GM18867 (cell line): ENCODE results near the gene SPO11.

Experiments used
- ATAC-seq: cut with Tn5 transposase; IDR thresholded peaks from one replicate; pipeline ENCODE4 v1.9.1; 2021; ENCODE audit warnings: mild to moderate bottlenecking, moderate library complexity; ENCODE audit not compliant: unreplicated experiment

SPO11 gene

DNA sequence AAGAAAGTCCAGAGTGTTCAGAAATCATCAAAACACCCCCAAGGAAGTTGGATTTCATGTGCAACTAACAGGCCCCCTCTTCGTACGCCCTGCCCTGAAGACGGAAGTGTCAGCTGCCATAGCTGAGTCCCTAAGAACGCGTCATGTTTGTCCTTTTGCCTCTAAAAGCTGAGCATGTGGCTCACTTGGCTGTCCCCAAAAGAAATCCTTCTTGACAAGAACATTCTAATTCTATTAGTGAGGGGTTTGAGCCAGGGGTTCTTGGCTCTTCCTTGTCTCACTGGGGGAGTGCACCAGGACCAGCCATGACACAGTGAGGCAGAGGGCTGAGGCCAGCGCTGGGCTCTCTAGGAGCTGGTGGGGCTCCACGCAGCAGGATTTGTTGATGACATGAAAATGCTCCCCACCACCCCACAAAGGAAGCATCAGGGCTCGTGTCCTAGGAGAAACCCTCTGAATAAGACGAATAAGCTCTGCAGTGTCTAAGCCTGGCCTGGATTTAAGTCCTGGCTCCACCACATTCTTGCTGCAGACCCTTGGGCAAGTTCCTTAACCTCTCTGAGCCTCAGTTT lies 20.0 kb upstream of the SPO11 start:
- no peak for ATAC-seq

DNA sequence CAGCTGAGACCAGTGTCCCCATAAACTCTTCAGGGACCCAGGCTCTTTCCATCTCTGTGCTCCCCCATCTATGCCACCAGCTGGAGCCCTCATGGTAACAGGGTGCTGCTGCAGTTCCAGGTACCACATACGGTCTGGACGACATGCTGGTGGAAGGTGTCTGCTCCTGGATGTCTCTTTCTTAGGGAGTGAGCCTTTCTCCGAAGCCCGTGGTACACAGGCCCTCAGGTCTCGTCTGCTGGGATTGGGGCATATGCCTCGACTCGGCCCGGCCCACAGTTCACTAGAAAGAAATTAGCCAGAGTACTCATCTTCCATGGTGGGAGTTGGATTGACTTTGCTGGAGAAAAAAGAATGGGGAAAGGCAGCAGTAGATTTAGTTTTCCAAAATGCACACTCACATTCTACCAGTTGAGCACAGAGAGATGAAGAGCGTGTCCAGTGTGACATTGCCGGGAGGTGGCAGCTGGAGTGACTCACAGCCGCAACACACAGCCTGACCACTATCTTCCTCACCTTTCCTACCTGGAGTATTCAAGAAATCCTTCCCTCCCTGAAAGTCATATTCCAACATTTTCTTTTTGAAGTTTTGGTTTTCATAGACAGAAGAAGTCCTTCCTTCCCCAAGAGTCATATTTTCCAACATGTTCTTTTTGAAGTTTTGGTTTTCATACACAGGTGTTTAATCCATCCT lies 18.6 kb upstream of the SPO11 start:
- ATAC-seq = no peak

DNA sequence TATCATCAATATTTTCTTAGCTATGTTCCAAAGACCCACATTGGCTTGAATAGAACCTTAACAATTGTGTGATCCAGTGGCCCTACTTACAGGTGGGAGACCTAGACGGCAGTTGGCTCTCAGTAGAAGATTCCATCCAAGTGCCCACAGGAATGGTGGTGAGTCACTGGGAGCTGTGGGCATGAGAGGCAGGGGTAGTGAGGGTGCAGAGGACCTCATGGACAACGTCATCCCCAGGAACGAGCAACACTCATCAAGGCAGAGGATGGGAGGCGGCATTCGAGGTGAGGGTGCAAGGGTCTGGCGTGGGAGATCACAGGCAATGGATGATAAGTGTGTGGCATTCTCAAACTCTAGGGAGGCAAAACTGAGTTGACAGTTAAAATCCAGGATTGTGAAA lies 17.5 kb upstream of the SPO11 start:
- no peak for ATAC-seq

DNA sequence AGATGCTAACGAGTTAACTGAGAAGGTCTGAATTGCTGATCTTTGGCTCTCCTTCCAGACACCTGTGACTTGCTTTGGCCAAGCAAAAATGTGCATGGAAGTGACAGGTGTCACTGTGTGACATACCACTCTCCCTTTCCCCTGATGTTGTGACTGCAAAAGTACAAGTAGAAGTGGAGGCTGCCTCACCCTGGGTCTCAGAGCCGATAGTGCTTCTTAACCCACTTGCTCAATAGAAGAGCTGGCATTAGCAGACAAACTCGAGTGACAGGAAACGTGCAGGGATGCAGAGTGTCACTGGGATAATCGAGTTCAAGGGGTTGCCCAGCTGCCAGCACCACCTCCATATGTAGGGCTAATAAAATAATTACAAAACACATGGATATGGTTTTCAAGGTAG lies 16.4 kb upstream of the SPO11 start:
- ATAC-seq = no peak

DNA sequence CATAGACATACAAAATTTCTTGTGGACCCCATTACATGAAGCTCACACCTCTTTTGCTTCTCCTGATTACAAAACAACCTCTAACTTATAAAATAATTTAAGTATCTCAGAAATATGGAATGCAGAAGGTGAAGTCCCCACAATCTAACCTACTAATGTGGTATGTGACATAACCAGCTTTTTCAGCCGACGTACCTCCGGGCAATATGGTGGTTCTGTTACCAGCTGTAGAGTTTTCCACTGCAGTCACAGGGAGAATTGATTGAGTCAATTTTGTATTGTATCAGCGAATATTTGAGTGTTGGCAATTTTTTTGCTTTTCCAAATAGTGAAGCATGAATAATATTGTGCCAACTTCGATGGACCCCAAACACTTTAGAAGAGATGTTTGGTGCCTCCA lies 15.7 kb upstream of the SPO11 start:
- ATAC-seq = no peak

DNA sequence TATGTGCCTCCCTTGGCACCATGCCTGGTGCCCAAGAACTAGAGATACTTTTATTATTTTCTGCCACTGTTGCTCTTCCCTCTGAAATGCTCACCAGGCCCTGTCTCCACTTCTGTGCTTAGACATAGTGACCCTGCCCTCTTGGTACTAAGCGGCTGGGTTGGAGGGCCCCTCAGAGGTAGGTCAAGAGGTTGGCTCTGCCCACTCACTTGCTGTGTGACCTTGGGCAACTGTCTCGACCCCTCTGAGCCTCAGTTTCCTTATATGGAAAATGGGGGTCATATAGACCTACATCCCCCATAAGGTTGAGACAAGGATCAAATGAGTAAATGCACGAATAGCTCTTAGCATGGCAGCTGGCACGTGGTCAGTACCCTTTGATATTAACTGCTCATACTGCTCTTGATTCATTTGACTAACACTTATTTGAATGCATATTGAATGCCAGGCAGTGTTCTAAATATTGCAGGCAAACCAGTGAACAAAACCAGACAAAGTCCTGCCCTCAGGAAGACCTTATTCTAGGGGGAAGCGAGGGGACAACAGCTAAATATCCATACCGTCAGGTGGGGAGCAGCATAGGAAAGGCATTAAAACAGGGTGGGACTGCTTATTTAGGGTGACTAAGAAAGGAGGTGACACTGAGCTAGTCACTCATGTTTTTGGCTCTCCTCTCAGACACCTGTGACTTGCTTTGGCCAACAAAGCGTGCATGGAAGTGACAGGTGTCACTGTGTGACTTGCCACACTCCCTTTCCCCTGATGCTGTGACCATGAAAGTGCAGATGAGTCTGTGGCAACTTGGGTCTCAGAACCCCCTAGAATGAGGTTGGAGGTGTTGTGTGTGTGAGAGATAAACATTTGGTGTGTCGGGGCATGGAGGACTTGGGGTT lies 14.3 kb upstream of the SPO11 start:
- peak; percentile 40 for ATAC-seq

DNA sequence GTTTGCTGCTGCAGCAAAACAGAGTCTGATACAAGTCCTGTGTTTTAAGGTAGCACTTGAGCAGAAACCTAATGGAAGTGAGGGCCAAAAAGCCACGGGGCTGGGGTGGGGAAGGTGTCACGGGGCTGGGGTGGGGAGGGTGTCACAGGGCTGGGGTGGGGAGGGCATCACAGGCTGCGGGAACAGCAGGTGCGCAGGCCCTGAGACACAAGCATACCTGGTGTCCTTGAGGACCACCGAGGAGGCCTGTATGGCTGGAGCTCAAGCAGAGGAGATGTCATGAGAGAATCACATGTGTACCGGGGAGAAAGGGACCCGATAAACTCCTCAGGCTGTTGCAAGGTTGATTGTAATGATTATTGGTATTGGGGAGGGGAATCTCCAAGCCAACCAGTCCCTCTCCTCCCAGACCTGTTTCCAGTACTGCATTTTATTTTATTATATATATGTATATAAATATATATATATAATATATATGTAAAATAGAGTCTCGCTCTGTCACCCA lies 13.6 kb upstream of the SPO11 start:
- no peak for ATAC-seq

DNA sequence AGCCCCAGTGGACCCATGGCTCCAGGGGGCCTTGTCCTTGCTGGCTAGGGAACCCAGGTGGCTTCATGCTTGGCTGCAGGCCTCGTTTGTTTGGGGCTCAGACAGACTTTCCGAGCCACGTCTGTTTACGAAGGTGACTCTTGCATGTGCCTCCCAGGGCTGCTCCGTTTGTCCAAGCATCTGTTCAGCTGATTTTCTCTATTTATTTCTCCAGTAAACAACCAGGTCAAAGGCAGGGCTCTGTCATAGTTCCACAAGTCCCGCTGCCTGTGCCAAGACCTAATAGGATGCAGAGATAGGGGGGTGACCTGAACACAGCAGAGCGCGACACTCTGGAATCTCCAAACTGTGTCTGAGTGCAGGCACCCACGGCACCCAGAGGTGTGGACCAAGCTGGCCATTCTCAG lies 12.8 kb upstream of the SPO11 start:
- ATAC-seq = no peak

DNA sequence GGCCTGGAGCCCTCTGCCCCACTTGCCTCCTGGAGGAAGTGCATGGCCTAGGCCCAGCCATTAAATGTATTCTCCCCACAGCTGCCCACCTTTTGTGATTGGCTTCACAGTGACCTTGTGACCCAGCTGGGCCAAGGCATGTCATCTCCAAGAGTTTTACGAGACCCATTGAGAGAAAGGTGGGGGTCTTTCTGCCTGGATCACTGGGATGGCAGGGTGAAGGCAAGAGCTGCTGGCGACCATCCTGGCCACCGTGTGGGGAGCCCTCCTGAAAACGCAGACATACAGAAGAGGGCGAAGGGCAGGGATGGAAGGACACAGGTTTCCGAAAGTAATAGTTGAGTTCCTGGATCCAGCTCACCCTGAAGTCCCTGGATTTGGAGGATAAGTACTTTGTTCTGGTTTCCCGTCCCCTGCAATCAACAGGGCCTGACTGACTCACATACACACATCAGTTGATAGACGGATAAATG lies 12.3 kb upstream of the SPO11 start:
- no peak for ATAC-seq

DNA sequence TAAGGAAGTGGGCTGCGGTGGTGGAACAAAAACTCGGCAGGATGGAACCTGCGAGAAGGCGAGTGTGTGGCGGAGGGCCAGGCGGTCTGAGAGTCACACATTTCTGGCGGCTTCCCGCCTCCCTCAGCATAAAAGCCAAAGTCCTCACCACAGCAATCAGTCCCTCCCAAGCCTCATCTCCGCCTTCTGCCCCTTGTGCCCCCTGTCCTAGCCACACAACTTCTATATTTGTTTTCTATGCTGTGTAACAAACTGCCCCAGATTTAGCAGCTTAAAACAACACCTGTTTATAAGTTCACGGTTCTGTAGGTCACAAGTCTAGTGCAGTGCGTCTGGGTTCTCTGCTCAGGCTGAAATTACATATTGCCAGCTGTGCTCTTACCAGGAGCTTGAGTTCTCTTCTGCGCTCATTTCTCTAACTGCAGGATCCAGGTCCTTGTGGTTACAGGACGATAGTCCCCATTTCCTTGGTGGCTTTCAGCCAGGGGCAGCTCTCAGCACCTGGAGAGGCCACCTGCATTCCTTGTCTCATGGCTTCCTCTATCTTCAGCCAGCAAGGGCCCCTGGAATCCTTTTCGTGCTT lies 11.7 kb upstream of the SPO11 start:
- ATAC-seq = no peak

DNA sequence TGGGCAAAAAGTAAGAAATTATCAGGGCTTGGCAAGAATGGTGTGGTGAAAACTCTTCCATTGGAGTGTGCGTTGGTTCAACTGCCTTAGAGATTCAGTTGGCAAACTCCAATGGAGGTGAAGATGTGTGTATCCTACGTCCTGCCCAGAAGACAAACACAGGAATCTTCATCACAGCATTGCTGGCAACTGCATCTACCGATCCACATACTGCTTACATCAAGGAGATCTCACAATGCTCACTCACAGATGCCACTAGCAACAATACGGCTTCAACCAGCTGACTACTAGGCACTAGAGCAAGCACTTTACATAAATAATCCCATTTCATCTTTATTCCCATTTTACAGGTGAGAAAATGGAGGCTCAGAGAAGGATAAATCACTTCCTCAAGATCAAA lies 10.0 kb upstream of the SPO11 start:
- ATAC-seq = no peak

DNA sequence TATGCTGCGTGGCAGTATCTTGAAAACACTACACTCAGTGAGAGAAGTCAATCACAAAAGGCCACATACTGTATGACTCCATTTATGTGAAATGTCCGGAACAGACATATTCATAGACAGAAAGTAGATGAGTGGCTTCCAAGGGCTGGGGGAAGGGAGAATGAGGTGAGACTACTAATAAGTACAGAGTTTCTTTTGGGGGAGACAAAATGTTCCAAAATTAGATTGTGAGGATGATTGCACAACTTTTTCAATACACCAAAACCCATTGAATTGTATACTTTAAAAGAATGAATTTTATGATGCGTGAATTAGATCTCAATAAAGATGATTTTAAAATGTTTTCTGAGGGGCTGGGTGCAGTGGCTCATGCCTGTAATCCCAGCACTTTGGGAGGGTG lies 9.2 kb upstream of the SPO11 start:
- no peak for ATAC-seq

DNA sequence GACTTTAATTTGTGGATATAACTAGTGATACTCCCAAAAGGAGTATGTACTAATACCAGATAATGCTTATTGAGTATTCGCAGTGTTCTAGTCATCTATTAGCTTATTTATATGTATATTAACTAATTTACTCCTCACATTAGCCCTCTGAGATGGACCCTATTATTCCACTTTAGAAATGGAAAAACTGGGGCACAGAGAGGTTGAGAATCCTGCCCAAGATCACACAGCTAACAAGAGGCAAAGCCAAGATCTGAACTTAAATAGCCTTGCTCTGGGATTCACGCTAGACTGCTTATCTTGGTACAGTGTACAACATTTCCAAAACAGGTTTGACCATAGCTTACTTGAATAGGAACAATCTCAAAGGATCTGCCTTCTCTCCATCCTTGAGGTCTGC lies 8.5 kb upstream of the SPO11 start:
- no peak for ATAC-seq

DNA sequence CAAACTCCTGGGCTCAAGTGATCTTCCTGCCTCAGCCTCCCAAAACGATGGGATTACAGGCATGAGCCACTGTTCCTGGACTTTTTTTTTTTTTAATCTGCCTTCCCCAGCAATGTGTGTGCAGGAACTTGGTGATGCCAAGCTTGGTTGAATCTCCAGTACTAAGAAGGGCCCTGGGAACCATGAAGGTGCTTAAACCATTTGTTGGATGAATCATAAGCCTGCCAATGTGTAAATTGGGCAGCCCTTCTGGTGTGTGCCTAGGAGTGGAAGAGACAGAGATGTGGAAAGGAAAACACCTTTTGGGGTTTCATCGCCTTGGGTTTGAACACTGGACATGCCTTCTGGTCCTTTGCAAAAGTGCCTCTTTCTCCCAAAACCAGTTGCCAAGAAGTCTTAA lies 7.1 kb upstream of the SPO11 start:
- no peak for ATAC-seq

DNA sequence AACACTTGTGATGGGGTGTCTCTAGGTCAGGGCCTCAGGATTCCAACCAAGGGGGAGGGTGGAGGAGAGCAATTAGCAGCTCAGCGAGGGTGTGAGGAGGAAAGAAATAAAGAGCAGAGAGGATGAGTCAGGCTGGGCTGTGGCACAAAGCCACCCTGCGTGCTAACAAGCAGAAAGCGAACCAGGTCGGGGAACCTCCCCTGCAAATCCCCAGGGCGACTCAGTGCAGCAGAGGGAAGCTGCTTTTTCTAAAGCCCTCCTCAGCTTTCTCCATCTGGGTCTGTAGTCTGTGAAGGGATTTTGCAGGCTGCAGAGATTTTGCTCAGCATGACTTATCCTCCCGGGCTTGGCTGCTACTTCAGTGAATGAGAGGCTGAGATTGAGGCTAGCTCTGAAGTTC lies 6.6 kb upstream of the SPO11 start:
- peak; percentile 49 for ATAC-seq

DNA sequence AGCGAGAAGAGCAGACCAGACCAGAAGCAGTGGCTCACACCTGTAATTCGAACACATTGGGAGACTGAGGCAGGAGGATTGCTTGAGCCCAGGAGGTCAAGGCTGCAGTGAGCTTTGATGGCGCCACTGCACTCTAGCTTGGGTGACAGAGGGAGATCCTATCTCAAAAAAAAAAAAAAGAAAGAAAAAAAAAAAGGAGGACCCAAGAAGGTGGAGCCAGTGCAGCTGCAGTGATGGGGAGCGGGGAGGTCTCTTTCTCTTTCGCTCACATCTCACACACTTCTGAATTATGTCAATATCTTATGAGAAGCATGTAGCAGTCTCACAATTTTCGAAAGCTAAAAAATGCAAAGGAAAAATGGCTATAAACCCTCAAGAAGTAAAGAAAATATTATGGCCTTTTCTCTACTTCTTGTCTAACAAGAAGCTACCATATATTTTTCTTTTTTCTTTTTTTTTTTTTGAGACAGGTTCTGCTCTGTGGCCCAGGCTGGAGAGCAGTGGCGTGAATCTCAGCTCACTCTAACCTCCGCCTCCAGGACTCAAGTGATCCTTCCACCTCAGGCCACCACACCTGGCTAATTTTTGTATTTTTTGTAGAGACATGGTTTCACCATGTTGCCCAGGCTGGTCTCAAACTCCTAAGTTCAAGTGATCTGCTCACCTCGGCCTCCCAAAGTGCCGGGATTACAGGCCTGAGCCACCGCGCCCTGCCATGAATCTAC lies 3.8 kb upstream of the SPO11 start:
- ATAC-seq = no peak

DNA sequence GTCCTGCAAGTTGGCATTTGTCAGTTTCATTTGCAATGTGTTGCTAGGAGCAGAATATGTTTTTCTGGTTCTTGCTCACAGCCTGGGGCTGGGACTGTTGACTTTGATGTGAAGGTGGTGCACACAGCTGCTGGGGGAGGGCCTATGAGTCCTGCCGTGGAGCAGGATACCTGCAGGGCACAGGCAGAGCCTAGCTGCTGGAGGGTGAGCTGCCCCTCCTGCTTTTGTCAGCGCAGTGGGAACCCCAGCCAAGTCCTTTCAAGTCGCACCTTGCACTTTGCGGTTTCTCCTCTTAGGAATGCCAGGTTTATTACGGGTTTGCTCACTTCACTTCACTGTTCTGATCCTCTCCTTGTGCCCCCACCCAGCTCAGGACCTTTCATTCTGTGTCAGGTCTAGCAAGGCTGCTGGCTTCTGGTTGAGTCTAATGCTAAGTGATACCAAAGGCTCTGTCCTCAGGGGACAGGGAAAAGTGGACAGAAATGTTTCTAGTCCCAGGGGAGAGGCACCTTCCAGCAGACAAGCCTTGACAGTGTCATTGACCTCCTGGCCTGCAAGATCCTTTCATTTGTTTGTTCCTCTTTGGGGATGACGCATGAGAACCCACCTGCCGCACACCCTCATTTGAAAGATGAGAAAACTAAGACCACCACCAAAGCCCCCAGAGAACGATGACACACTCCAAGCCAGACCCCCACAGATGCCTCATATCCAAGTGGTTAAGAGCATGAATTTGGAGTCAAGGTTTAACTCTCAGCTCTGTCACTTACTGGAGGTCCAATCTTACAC lies 2.7 kb upstream of the SPO11 start:
- no peak for ATAC-seq

DNA sequence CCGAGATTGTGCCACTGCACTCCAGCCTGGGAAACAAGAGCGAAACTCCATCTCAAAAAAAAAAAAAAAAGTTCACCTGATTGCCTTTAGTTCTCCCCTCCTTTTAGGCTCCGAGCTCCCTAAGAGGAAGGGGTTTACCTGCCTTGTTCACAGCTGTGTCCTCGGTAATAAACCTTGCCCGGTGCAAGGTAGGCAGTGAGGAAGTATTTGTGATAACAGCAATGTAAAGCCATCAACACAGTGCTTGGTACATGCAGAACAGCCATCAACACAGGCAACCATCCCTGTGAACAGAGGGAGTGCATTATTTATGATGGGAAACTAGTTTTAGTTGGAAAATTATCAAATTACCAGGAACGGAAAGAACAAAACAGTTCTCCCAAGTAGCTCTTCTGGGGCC lies 1.8 kb upstream of the SPO11 start:
- no peak for ATAC-seq

DNA sequence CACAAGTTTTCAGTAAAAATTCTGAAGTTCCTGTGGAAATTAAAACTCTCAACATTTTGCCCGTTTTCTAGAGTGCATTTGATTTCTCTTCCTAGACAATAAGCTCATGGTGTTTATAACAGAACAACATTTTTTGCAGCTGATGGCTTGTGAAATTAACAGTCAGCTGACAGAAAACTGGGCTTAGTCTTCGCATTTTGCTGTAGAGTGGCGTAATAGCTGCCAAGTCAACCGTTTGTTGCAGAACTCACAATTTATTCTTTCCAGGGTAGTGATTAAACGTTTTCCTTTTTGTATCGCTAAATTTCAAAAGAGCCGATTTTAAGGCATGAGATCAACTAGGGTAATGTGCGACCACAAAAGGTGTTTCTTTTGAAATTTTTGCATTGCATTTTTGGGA lies 1.4 kb downstream of the SPO11 start:
- no peak for ATAC-seq
